ENCODE results near the gene FHIT.

The FHIT gene

GRCh38 chr3:60307562-60308199, 943.6 kb downstream of the FHIT start:
- no peak for DNase-seq

- no peak for DNase-seq
Observed at GRCh38 chr3:60304112-60304511, 947.1 kb downstream of the FHIT start.

GRCh38 chr3:60303160-60303559, 948.1 kb downstream of the FHIT start:
- DNase-seq, result no peak

- no peak for DNase-seq
Observed at GRCh38 chr3:60301142-60301541, 950.1 kb downstream of the FHIT start.

GRCh38 chr3:60298141-60298540, 953.1 kb downstream of the FHIT start:
- no peak for DNase-seq

- no peak for DNase-seq
Observed at GRCh38 chr3:60294181-60294580, 957.1 kb downstream of the FHIT start.

- no peak for DNase-seq
Observed at GRCh38 chr3:60291115-60291514, 960.1 kb downstream of the FHIT start.

GRCh38 chr3:60290122-60290492, 961.1 kb downstream of the FHIT start:
- no peak for DNase-seq

GRCh38 chr3:60289341-60290121, 961.7 kb downstream of the FHIT start:
- DNase-seq, result no peak

- no peak for DNase-seq
Observed at GRCh38 chr3:60282866-60283265, 968.4 kb downstream of the FHIT start.

- no peak for DNase-seq
Observed at GRCh38 chr3:60281970-60282369, 969.3 kb downstream of the FHIT start.

- no peak for DNase-seq
Observed at GRCh38 chr3:60277361-60277800, 973.9 kb downstream of the FHIT start.

- DNase-seq, result no peak
Observed at GRCh38 chr3:60276615-60277014, 974.6 kb downstream of the FHIT start.

GRCh38 chr3:60274646-60275045, 976.6 kb downstream of the FHIT start:
- DNase-seq, result no peak

- DNase-seq, result no peak
Observed at GRCh38 chr3:60274098-60274497, 977.2 kb downstream of the FHIT start.

- DNase-seq, result no peak
Observed at GRCh38 chr3:60269829-60270266, 981.4 kb downstream of the FHIT start.

- no peak for DNase-seq
Observed at GRCh38 chr3:60269377-60269776, 981.9 kb downstream of the FHIT start.

- no peak for DNase-seq
Observed at GRCh38 chr3:60268123-60268522, 983.1 kb downstream of the FHIT start.

- DNase-seq, result no peak
Observed at GRCh38 chr3:60266444-60266843, 984.8 kb downstream of the FHIT start.

- DNase-seq, result no peak
Observed at GRCh38 chr3:60263191-60263590, 988.1 kb downstream of the FHIT start.

- DNase-seq, result peak in 1 of 2 donors; percentile 3
Observed at GRCh38 chr3:60262546-60262945, 988.7 kb downstream of the FHIT start.

- no peak for DNase-seq
Observed at GRCh38 chr3:60260546-60260945, 990.7 kb downstream of the FHIT start.

GRCh38 chr3:60250810-60251209, 1000.4 kb downstream of the FHIT start:
- no peak for DNase-seq

GRCh38 chr3:60250206-60250605, 1001.0 kb downstream of the FHIT start:
- no peak for DNase-seq

GRCh38 chr3:60246361-60246760, 1004.9 kb downstream of the FHIT start:
- no peak for DNase-seq
